Measurements from ENCODE around the gene PSMD13.

PSMD13 gene

DNA sequence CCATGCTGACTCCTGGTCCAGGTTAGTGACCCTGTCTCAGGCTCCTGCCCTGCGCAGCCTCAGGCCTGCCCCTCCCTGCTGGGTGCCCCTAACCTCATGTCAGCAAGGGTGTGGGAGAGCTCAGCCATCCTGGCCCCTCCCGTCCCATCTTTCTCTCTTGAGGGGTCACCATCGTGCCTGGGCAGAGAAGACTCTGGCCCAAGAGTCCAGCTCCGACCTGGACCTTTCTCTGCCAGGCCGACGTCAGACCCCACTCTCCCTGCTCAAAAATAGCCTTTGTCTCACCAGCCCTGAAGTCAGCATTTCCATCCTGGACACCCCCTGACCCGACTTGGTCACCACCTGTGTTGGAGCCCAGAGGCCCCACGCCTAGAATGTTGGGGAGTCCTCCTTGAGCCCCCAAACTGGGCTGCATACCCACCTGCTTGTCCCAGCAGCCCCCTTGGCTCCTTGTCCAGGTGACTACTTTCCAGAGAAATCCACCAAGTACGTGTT is 39.0 kb upstream of the PSMD13 start:
- no peak for DNase-seq (ENCODE audit: low read depth)
- H3K4me3 ChIP-seq (ENCODE audit: low read length), result no peak overlapping the region
- TF ChIP-seq, protein P1, sequence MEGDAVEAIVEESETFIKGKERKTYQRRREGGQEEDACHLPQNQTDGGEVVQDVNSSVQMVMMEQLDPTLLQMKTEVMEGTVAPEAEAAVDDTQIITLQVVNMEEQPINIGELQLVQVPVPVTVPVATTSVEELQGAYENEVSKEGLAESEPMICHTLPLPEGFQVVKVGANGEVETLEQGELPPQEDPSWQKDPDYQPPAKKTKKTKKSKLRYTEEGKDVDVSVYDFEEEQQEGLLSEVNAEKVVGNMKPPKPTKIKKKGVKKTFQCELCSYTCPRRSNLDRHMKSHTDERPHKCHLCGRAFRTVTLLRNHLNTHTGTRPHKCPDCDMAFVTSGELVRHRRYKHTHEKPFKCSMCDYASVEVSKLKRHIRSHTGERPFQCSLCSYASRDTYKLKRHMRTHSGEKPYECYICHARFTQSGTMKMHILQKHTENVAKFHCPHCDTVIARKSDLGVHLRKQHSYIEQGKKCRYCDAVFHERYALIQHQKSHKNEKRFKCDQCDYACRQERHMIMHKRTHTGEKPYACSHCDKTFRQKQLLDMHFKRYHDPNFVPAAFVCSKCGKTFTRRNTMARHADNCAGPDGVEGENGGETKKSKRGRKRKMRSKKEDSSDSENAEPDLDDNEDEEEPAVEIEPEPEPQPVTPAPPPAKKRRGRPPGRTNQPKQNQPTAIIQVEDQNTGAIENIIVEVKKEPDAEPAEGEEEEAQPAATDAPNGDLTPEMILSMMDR (conservative IDR thresholded peaks at IDR 0.05; ENCODE audit: low read depth, low read length), result no peak

DNA sequence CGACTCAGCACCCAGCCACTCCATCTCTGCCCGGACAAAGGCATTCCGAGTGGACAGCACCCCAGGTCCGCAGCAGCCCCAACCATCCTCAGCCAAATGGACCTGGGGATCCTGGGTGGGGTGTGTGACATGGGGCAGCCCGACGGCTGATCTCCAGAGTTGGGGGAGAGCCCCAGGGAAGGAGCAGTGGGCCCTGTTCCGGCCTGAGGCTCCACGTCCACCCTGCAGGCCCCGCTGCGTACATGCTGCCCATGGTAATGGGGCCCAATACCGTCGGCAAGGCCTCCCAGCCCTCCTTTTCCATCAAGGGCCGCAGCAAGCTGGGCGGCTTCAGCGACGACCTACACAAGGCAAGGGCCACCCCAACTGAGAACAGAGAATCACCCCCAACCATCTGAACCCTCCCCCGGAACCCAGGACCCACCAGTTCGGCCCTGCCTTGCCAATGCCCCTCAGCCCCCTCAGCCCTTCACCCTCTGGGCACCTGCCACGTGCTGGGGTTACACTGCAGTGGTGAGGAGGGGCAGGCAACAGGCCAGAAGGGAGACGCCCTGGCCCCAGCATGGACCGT is 38.5 kb upstream of the PSMD13 start:
- TF ChIP-seq, protein P1 (conservative IDR thresholded peaks at IDR 0.05; ENCODE audit: low read depth, low read length), result no peak
- no peak overlapping the region for H3K4me3 ChIP-seq (ENCODE audit: low read length)
- no peak for DNase-seq (ENCODE audit: low read depth)

DNA sequence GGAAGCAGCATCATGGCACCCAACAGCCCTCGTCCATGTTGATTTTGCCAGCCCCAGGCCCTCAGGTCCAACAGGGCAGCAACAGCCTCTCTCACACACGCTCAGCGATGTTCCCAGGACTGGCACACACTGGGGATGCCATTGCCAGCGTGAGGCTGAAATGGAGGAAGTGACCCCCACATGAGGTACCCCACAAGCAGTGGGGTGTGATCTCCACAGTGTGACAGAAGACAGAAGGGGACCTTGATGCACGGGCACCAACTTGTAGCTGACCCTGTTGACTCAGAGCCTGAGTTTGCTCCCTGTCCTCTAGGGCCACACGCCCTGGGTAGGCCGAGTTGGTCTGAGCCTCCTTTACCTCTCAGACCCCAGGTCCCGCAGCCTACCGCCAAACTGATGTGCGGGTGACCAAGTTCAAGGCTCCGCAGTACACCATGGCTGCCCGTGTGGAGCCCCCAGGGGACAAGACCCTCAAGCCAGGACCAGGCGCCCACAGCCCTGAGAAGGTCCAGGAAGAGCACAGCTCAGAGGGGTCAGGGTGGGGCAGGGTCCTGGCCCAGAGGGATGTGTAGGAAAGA is 37.7 kb upstream of the PSMD13 start:
- TF ChIP-seq, protein P1 (conservative IDR thresholded peaks at IDR 0.05; ENCODE audit: low read depth, low read length), result no peak
- DNase-seq (ENCODE audit: low read depth), result no peak
- no peak overlapping the region for H3K4me3 ChIP-seq (ENCODE audit: low read length)

DNA sequence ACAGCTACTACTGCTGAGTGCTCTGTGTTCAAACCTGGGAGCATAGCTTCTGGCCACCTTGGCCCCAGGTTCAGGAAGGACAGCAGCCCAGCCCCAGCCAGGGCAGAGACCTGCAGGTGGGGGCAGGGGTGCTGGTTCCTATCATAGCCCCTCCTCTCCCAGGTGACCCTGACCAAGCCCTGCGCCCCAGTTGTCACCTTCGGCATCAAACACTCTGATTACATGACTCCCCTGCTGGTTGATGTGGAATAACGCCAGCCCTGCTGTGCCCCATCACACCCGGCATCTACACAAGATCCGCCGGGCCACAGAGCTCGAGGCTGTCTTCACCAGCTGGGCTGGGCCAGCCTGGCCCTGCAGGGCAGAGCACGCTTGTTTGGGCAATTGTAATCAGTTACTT is 37.0 kb upstream of the PSMD13 start:
- H3K4me3 ChIP-seq (ENCODE audit: low read length), result no peak overlapping the region
- TF ChIP-seq, protein P1 (conservative IDR thresholded peaks at IDR 0.05; ENCODE audit: low read depth, low read length), result no peak
- DNase-seq (ENCODE audit: low read depth), result no peak

DNA sequence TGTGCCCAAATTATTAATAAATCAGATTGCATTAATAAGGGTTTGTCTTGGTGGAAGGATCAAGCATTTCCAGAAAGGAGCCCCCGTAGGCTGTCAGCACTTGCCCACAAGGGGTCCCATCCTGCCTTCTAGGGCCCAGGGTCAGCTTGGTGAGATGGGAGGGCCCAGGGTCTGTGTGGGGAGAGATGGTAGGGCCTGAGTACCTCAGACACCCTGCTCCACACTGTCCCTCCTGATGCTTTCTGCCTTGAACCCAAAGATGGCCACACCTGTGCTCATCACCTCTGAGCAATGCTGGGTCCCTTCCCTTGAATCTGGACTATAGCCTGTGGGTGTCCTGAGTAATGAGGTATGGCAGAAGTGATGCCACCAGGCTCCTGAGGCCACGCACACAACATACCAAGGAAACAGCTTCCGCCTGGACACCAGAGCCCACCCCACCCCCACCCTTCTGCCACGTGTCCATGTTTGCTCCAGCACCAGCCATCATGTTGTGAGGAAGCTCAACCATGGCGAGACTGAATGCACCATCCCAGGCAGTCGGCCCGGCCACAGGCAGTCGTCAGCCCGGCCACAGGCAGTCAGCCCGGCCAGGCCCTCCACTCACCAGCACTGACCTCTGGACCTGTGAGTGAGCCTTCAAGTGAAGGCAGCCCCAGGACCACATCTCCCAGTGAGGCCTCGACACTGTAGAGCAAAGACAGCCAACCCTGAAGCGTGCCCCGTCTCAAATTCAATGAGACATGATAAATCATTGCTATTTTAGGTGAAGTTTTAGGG is 36.4 kb upstream of the PSMD13 start:
- no peak overlapping the region for H3K4me3 ChIP-seq (ENCODE audit: low read length)
- TF ChIP-seq, protein P1 (conservative IDR thresholded peaks at IDR 0.05; ENCODE audit: low read depth, low read length), result no peak

DNA sequence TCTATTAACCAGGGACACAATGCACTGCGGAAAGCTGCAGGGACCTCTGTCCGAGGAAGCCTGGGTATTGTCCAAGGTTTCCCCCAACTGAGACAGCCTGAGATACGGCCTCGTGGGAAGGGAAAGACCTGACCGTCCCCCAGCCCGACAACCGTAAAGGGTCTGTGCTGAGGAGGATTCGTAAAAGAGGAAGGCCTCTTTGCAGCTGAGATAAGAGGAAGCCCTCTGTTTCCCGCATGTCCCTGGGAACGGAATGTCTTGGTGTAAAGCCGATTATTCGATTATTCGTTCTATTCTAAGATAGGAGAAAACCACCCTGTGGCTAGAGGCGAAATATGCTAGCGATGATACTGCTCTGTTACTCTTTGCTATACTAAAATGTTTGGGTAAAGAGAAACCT is 34.8 kb upstream of the PSMD13 start:
- TF ChIP-seq, protein P1 (conservative IDR thresholded peaks at IDR 0.05; ENCODE audit: low read depth, low read length), result no peak
- no peak overlapping the region for H3K4me3 ChIP-seq (ENCODE audit: low read length)
- no peak for DNase-seq (ENCODE audit: low read depth)

More for the DNA sequence above, 36.4 kb upstream of the PSMD13 start:
- no peak for DNase-seq (ENCODE audit: low read depth)

Data from retinal pigment epithelial cell (primary cell).